ENCODE measurements around the gene BRF1. TPM values are rescaled to one million over a fixed set of nuclear protein-coding genes. Genes with fewer than 3 reads are reported as not detected.
"Not testable (repeated sequence)": the region's sequence is repeated elsewhere in the genome, so short reads cannot be mapped to it uniquely, and the experiment has no call there.

The BRF1 gene
- total RNA-seq, 1 donor from 2014 or later, result 61.1 TPM

DNA sequence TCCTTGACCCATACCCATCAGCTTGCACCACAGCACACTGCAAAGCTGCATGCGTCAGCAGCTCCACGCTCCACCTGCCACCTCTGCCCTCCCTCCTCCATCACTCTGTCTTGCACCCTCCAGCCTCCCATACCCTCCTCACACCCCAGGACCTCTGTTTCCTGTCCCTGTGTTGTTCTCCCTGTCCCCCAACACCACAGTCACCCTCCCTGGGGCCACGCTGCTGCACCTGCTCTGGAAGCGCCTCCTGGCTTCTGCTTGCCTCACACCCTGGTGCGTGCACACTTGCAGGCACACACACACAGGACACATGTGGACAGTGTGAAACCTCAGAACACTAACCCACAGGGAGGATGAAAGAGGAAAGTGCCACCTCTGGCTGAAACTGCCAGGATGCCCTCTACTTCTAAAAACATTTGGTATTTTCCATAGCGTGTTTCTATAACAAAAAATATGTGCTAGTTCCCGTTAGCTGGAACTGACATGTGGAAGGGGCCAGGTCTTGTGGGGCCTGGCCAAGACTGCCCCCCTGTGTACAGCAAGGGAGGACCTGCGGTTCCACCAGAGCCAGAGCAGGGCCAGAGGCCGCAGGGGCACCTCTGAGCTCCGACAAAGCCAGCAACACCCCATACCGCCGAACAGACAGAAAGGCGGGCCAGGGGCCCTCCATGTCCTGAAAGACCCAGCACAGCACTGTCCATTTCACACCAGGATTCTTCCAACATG, 10.0 kb downstream of the BRF1 start:
- no peak for DNase-seq

DNA sequence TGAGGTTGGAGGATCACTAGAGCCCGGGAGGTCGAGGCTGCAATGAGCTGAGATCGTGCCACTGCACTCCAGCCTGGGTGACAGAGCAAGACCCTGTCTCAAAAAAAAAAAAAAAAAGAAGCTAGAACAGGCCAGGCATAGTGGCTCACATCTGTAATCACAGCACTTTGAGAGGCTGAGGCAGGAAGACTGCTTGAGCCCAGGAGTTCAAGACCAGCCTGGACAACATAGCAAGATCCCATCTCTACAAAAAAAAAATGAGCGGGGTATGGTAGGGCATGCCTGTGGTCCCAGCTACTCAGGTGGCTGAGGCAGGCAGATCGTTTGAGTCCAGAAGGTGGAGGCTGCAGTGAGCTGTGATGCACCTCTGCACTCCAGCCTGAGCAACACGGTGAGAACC, 11.9 kb downstream of the BRF1 start:
- not testable (repeated sequence) for DNase-seq

DNA sequence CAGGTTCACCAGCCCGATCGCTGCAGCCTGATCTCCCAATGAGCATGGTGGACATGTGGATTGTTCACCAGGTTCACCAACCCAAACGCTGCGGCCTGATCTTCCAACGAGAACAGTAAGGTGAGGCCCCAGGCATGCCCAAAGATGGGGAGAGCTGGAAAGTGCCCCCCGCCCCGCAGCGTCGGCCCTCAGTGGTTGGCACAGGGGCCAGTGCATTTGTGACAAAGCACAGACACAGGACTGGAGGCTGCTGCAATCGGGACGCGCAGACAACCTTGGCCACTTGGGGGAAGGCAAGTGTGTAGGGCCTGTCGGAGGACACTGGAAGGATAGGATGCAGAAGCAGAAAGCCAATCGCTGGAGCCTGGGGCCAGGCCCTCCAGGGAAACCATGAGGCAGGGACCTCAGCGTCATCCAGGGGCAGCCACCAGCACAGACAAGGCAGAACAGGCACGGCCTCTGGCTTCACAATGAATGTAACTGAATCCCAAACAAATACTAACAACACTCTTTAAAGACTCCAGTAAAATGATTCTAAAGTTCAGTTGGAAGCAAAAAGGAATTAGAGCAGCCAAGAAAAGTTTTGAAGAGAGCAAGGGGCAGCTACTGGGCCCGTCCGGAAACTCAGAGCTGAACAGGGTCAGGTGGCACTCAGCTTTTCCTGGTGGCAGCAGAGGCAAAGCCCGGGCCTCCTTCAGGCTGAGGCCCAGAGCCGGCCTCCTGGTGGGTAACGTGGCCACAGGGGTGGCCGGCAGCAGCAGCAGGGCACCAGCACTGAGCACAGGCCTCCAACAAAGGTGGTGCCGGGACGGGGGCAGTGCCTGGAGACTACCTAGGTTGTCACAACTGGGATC, 13.3 kb downstream of the BRF1 start:
- DNase-seq, result no peak

DNA sequence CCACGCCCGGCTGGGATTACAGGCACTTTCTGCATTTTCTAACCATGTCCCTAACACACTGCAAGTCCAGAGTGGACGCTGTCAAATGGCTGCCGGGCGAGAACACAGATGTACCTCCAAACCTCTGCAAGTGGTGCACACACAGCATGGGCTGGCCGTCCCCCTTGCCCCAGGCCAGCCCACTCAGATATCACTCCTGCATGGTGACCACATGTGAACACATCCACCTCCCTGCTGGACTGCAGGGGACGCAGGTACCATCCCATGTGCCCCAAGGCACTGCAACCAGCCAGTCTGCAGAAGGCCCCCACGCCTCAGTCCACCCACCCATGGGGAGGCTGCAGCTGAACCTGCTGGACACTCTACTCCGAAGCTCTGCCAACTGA, 14.0 kb downstream of the BRF1 start:
- no peak for DNase-seq

DNA sequence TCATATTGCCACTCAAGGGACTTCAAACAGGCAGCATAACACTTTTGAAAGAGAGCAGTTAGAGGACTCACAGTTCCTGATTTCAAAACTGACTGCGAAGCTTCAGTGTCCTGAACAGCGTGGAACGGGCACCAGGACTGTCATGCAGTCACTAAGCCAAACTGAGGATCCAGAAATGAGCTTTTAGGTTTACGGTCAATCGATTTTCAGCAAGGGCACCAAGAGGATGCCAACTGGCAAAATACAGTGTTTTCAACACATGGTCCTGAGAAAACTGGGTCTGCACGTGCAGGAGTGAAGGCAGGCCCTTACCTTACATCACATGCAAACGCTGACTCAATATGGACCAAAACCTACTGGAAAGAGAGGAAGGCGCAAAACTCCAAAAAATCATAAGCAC, 15.6 kb downstream of the BRF1 start:
- DNase-seq, result no peak

DNA sequence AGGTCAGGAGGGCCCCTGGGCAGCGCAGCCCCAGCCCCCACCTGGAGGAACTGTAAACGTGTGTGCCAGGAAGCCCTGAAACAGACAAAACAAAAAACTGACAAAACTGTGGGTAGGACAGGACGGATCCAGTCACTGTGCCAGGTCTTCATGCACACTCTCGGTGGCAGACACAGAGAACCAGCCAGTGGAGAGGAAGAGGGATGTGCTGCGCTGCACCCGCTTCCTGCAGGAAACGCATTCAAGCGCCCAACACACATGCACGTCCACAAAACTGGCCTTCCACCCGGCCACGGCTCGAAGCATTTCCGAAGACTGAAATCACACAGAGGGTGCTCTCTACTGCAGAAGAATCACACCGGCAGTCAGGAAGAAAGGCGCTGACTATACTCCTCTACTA, 16.9 kb downstream of the BRF1 start:
- no peak for DNase-seq

DNA sequence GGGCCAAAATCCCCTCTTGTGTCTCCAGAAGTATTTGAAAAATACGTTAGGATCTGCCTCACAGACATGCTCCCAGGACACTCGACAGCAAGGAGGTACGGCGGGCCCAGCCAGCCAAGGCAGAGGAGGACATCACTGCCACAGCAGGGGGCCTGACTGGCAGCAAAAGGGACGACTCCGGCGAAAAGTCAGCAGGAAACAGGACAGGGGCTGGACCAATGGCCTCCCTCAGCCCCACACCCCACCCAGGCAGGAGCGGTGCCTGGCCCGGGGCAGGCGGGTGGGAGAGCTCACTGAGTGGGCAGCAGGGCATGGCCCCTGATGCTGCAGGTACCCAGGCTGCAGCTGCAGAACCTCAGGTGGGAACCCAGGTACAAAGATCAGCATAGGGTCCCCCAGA, 17.8 kb downstream of the BRF1 start:
- DNase-seq, result no peak

DNA sequence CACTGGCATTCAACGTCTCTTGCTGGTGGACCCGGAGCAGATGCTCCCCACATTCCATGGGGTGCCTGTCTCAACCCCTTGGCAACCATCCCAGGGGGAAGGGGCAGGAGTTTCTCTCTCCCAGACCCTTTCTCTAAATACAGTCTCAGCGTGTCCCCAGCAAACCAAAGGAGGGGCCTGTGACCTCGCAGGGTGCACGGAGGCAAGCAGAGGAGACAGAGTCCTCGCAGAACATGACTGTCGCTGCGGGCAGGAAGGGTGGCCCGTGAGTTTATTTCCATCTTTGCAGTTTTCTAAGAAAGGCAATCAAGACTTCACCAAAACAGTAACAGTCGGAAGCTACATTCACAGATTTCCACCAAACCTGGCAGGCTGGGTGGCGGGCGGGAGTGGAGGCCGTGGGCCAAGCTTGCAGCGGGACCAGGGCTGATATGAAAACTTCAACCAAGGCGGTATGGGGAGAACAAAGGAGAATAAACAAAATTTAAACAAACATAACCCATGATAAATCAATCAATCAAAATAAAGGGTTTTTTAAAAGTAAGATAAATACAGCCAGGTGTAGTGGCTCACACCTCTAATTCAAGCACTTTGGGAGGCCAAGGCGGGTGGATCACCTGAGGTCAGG, 18.6 kb downstream of the BRF1 start:
- no peak for DNase-seq

DNA sequence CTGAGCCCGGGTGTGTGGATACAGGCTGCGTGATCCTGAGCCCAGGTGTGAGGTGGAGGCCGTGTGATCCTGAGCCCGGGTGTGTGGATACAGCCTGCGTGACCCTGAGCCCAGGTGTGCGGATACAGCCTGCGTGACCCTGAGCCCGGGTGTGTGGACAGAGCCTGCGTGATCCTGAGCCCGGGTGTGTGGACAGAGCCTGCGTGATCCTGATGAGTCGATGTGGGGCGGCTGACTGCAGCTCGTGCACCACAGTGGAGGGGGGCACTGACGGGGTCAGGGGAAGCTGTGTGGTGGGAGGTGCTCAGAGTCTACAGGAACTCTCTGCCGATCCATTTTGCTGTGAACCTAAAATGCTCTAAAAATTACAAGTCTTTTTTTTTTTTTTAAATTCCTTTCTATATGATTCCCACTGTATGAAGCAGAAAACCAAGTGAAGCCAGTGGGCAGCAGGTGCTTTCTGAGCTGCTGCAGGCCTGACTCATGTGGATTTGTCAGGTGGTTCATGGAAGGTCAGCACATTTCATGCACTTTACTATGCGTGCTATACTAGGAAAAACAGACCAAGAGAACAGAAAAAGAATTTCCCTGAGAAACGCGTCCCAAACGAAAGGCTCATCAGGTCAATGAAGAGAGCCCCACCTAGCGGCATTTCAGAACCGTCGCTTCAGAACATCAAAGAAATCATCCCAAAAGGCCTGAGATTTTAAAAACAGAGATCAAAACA, 19.3 kb downstream of the BRF1 start:
- DNase-seq, result peak; percentile 27

DNA sequence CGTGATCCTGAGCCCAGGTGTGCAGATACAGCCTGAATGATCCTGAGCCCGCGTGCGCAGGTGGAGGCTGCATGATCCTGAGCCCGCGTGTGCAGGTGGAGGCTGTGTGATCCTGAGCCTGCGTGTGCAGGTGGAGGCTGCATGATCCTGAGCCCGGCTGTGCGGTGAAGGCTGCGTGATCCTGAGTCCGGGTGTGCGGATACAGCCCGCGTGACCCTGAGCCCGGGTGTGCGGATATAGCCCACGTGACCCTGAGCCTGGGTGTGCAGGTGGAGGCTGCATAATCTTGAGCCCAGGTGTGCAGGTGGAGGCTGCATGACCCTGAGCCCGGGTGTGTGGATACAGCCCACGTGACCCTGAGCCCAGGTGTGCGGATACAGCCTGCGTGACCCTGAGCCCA, 20.3 kb downstream of the BRF1 start:
- DNase-seq, result no peak

DNA sequence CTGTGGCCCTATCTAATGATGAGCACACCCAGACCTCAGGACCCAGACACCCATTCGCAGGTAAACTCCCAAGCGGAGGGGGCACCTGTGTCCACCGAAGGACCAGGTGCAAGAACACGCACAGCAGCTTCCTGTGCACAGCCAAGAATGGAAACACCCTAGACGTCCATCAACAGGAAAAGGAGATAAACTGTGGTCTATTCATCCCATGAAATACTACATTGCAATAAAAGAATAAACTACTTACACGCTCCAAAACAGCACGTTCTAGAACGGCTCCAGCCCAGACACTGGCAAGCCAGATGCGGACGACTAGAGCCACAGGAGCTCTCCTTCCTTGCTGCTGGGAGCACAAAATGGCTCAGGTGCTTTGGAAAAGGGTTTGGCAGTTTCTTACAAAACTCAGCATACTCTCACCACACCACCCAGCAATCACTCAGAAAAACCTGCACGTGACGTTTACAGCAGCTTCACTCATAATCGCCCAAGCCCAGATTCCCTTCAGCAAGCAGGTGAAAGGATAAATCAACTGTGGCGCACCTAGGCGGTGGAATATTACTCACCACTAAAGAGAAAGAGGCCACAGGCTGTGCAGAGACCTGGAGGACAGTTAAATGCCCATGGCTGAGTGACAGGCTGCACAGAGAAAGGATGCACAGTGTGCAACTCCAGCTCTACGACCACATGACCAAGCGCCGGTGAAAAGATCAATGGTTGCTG, 21.0 kb downstream of the BRF1 start:
- DNase-seq, result no peak

DNA sequence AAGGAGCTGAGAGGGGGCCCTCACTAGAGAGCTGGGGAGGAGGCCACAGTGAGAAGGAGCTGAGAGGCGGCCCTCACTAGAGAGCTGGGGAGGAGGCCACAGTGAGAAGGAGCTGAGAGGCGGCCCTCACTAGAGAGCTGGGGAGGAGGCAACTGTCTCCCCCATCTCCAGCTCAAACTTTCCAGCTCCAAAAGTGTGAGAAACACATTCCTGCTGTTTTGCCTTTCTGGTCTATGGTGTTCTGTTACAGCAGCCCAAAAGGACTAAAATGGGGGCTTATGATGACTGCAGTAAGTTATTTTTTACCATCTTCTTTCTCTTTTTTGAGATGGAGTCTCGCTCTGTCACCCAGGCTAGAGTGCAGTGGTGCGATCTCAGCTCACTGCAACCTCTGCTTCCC, 23.4 kb downstream of the BRF1 start:
- DNase-seq, result not testable (repeated sequence)

DNA sequence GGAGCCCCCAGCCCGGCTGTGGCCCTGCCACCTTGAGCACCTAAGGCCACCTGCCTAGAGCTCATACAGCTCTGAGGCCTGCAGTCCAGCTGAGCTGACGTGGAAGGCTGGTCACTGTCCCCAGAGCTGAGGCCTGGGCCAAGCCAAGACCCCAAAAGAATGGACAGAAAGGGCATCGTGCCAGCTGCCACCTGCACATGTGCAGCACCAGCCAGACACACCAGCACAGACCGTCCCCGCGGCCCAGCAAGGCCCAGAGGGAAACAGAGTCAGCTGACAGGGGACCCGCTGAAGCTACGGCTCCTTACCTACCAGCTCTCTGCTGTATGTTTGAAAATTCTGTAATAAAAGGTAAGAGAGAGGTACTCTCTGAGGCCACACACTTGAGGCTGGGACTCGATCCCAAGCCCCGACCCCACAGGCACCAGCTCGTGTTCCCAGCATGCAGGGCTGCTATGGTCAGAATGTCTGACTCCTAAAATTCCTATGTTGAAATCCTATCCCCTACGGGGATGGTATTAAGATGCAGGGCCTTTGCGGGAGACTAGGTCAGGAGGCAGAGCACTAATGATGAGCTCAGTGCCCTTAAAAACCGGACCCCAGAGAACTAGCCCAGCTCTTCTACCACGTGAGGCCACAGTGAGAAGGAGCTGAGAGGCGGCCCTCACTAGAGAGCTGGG, 25.4 kb downstream of the BRF1 start:
- DNase-seq, result no peak

DNA sequence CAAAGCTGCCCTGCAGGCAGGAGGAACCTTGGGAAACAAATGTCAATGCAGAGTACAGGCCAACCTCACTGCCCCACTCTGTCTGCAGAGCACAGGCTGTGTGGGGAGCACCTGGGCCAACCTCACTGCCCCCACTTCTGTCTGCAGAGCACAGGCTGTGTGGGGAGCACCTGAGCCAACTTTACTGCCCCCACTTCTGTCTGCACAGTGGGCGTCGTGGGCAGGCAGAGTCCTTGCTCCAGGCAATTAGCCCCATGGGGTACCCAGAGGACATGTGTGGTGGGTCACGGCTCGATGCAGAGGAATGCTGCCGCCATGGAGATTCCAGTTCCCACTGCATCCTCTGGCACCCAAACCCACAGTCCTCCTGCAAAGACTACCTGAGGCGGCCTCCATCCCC, 26.2 kb downstream of the BRF1 start:
- DNase-seq, result no peak

DNA sequence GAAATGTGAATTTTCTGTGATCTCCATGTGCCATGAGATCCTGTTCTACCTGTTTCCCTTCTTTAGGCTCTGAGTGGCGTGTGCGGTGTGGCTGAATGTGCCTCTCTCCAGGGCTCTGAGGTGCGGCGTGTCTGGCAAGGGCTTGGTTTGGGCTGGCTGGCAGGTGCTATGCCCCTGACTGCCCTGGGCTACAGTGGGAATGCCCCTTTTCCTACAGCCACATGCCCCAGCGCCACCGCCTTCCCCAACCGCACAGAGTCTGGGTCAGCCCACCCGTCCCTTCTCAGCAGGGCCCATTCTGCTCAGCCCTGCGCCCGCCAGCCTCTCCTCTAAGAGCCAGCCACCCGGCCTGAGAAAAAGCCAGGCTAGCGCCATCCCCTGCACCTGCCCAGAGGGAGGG, 27.7 kb downstream of the BRF1 start:
- DNase-seq, result no peak

DNA sequence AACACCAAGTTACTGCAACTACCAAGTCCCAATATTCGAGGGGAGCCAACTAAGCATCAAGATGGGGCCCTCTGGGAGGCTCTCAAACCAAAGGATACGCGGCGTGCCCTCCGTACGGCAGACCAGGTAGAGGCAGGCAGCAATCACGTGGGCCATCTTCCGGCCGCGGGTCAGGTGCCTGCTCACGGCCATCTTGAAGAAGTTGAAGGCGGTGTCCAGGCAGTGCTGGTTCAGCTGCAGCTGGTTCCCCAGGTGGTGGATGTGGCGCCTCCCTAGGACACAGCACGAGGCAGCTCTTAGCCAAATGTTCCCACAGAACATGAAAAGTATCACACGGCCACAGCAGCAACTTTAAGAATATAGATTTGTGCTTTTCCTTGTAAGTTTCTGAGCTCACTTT, 28.2 kb downstream of the BRF1 start:
- no peak for DNase-seq

DNA sequence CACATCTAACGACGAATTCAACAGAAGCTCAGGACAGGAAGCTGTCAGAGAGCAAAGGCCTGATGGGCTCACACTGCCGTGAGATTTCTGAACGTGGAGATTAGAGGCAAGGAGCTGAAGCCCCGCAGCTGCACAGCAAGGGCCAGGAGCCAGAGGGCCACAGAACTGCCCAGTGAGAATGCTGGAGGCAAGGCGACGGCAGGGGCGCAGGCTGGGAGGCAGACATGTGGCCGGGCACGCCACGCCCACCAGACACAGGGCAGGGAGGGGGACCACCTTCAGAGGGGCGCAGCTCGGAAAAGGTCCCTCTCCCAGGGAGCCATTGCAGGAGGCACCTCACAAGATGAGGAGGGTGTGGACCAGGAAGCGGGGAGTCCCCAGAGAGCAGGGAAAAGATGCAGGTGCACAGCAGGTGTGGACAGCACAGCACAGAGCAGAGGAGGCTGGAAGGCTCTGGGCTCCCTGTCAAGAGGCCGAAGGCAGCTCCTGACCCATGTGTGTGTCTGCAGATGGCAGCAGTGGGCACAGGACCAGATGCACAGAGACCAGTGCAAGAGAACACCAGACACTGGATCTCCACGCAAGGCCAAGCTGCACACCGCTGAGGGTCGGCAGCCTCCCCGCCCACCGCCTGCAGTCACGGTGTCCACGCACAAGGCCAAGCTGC, 29.4 kb downstream of the BRF1 start:
- no peak for DNase-seq

DNA sequence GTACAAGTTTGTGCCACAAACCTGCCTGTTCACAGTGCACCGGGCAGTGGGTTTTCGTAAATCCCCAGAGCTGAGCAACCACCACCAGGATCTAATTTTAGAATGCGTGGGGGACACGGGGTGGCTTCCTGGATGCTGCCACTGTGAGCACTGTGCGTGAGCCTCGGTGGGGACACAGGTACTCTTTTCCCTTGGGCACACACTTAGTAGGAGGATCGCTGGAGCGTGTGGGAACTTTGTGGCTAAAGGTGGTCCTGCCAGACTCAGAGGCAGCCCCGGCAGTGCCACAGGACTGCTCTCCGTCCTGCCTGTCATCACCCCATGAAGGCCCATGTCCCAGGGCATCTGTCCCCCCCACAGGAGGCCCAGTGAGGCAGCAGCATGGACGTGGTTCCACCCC, 31.4 kb downstream of the BRF1 start:
- DNase-seq, result no peak

DNA sequence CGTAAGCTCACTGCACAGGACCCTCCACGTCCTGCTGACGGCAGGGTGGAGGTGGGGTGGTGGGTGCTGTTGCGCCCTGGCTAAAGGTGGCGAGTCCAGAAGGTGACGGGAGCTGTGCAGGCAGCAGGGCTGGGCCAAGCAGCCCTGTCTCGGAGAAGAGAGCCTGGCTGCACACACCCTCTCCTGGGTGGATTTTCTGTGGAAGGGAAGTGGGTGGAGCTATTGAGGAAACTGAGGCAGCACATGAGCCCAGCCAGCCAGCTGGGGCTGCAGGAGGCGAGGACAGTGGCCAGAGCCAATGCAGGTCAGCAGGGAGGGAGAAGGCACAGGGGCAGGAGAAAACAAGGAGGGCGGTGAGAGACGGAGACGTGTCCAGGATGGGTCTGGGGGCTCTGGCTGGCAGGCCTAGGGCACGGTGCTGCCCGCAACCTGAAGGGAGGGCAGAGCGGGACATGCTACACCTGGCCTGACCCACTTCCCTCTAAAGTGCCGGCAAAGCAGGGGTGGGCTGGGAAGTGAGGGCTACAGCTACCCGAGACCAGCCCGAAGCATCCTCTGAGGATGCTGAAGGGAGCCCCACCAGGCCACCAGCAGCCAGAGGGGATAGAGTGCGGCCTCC, 32.0 kb downstream of the BRF1 start:
- no peak for DNase-seq

DNA sequence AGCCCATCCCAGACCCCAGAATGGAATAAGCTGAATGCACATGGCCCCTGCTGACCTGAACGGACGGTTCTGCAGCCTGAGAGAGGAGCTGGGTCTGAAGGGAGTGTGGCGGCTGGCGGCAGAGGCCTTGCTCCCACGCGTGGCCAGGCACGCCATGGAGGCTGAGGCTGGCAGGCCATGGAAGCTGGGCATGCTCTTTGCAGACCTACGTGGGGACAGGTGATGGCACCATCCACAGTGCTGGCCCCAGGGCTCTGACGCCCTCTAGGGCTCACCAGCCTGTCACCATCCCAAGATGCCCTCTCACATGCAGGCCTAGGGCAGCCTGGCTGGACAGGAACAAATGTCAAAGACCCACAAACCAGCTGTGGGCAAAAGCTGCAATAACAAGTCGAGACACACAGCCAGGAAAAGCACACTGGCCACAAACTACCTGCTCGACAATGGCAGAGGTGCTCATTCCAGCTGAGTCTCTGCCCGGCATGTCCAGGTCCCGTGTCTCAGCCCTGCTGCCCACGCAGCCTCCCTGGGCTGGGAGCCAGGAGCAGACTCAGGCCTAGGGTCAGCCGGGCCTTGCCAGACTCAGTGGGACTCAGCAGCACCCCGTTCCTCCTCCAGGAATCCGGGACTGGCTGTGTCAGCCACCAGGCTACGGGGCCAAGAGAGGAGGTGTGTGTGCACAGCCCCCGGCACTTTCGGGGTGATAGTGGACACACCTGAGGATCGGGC, 32.8 kb downstream of the BRF1 start:
- DNase-seq, result no peak

Measured in occipital lobe (tissue), 2 donors.